HG02938 (cell line): ENCODE data around the gene LRRC56.

Source experiments
- ATAC-seq: cut with Tn5 transposase; IDR thresholded peaks from one replicate; pipeline ENCODE4 v1.9.1; 2021; ENCODE audit warnings: mild to moderate bottlenecking, moderate library complexity; ENCODE audit not compliant: unreplicated experiment

The LRRC56 gene

GRCh38 chr11:556662-557256 lies 19.4 kb downstream of the LRRC56 start:
- ATAC-seq, result no peak

GRCh38 chr11:557328-558132 lies 20.2 kb downstream of the LRRC56 start:
- no peak for ATAC-seq

GRCh38 chr11:558503-558902 lies 21.2 kb downstream of the LRRC56 start:
- no peak for ATAC-seq

GRCh38 chr11:559020-559620 lies 21.8 kb downstream of the LRRC56 start:
- ATAC-seq, result no peak

- no peak for ATAC-seq
These were observed 22.5 kb downstream of the LRRC56 start for GRCh38 chr11:559712-560304.

GRCh38 chr11:560305-561147 lies 23.2 kb downstream of the LRRC56 start, which contains the start of the genes LMNTD2 and RASSF7:
LMNTD2 (minus strand) TSS chr11:560738; CDS start chr11:560716, 22 bp downstream.
RASSF7 (plus strand) TSS chr11:560970; CDS start chr11:561769, 799 bp downstream.
- peak; percentile 62 for ATAC-seq

- ATAC-seq, result peak; percentile 12
These were observed 24.0 kb downstream of the LRRC56 start for GRCh38 chr11:561148-562003.

GRCh38 chr11:562046-562645 lies 24.8 kb downstream of the LRRC56 start:
- no peak for ATAC-seq

GRCh38 chr11:563066-563811 lies 25.9 kb downstream of the LRRC56 start:
- ATAC-seq, result no peak

- no peak for ATAC-seq
These were observed 26.7 kb downstream of the LRRC56 start for GRCh38 chr11:563812-564578.

GRCh38 chr11:565921-566509 lies 28.7 kb downstream of the LRRC56 start:
- no peak for ATAC-seq

- ATAC-seq, result no peak
These were observed 29.8 kb downstream of the LRRC56 start for GRCh38 chr11:567011-567628.

- no peak for ATAC-seq
These were observed 30.4 kb downstream of the LRRC56 start for GRCh38 chr11:567629-568292.

- peak; percentile 88 for ATAC-seq
These were observed 31.2 kb downstream of the LRRC56 start for GRCh38 chr11:568306-569157.

GRCh38 chr11:569158-569885 lies 32.0 kb downstream of the LRRC56 start:
- no peak for ATAC-seq
